Measurements from ENCODE around the gene RAMP2. TPM values are rescaled to one million over a fixed set of nuclear protein-coding genes. Genes with fewer than 3 reads are reported as not detected.

RAMP2 gene
- total and polyA plus RNA-seq, 2 of the 13 experiments (the other 11 are each of a cell fraction or from before 2014, with no cell fraction given), result 1.4 to 5.2 TPM

DNA sequence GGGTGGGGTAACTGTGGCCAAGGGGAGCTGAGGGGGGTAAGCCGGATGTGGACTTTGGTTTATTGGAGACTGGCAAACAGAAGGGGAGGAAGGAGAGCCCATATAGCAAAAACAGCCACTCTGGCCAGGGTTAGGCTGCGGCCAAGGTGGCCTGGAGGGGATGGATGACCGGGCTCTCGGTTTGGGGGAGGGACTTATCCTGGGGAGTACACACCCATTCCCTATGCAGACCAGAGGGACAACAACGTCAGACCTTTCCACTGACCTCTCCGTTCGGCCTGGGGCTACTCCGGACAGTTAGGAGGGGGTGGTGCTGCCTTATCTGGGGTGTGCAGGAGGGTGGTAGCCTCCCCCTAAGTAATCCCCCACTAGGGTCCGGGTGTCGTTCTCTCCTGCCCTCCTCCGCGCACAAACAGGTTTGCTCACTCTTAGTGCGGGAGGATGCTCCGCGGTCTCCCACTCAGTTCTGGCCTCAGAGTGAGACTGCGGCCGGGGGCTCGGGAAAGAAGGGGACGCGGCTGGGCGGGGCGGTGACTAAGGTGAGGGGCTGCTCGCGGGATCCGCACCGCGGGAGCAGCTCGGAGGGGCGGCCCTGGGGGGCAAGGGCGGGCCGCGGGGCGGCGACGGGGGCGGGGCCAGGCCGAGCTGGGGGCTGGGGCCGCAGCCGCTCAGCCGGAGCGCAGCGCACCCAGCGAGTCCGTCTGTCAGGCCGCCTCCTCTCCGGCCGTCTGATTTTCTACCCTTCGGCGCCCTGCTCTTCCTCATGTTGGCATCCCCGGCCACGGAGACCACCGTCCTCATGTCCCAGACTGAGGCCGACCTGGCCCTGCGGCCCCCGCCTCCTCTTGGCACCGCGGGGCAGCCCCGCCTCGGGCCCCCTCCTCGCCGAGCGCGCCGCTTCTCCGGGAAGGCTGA lies 19.2 kb downstream of the RAMP2 start, which contains the start of gene WNK4 (continued):
- TF ChIP-seq EP300 (IDR thresholded peaks at IDR 0.05; ENCODE audit: low read depth in 2 of 2, low read length in 2 of 2), result peak in 1 of 2 experiments; percentile 92; a peak in 3 of 4 replicates
- peak; percentile 89 for TF ChIP-seq EP300 (CRISPR knock-in tag; IDR thresholded peaks at IDR 0.05; ENCODE audit: borderline replicate concordance)
- no peak for TF ChIP-seq GZF1 (CRISPR knock-in tag; IDR thresholded peaks at IDR 0.05)
- peak; percentile 63 for TF ChIP-seq ZNF441 (CRISPR knock-in tag; IDR thresholded peaks at IDR 0.05; ENCODE audit: borderline replicate concordance)
- TF ChIP-seq KLF16 (CRISPR knock-in tag; IDR thresholded peaks at IDR 0.05), result peak in 1 of 2 experiments; percentile 92; a peak in 2 of 4 replicates
- no peak for TF ChIP-seq ZNF180 (CRISPR knock-in tag; IDR thresholded peaks at IDR 0.05; ENCODE audit: borderline replicate concordance, low read depth)
- TF ChIP-seq ZKSCAN5 (CRISPR knock-in tag; IDR thresholded peaks at IDR 0.05), result no peak
- TF ChIP-seq ZNF10 (CRISPR knock-in tag; IDR thresholded peaks at IDR 0.05; ENCODE audit: borderline replicate concordance, low read depth), result no peak
- TF ChIP-seq STAT5B (CRISPR knock-in tag; IDR thresholded peaks at IDR 0.05), result no peak
- TF ChIP-seq SP1 (IDR thresholded peaks at IDR 0.05), result no peak
- no peak; the same call in 1 of the 2 replicates for TF ChIP-seq SP1 (CRISPR knock-in tag; IDR thresholded peaks at IDR 0.05)
- TF ChIP-seq ZNF776 (CRISPR knock-in tag; IDR thresholded peaks at IDR 0.05), result 0 out of 2 replicates have a peak, but pooled peaks have one; percentile 37
- TF ChIP-seq, protein P1, sequence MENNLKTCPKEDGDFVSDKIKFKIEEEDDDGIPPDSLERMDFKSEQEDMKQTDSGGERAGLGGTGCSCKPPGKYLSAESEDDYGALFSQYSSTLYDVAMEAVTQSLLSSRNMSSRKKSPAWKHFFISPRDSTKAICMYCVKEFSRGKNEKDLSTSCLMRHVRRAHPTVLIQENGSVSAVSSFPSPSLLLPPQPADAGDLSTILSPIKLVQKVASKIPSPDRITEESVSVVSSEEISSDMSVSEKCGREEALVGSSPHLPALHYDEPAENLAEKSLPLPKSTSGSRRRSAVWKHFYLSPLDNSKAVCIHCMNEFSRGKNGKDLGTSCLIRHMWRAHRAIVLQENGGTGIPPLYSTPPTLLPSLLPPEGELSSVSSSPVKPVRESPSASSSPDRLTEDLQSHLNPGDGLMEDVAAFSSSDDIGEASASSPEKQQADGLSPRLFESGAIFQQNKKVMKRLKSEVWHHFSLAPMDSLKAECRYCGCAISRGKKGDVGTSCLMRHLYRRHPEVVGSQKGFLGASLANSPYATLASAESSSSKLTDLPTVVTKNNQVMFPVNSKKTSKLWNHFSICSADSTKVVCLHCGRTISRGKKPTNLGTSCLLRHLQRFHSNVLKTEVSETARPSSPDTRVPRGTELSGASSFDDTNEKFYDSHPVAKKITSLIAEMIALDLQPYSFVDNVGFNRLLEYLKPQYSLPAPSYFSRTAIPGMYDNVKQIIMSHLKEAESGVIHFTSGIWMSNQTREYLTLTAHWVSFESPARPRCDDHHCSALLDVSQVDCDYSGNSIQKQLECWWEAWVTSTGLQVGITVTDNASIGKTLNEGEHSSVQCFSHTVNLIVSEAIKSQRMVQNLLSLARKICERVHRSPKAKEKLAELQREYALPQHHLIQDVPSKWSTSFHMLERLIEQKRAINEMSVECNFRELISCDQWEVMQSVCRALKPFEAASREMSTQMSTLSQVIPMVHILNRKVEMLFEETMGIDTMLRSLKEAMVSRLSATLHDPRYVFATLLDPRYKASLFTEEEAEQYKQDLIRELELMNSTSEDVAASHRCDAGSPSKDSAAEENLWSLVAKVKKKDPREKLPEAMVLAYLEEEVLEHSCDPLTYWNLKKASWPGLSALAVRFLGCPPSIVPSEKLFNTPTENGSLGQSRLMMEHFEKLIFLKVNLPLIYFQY (CRISPR knock-in tag; IDR thresholded peaks at IDR 0.05; ENCODE audit: borderline replicate concordance), result peak; percentile 65; the same call in 1 of the 2 replicates
- TF ChIP-seq FOXM1 (CRISPR knock-in tag; IDR thresholded peaks at IDR 0.05), result no peak
- TF ChIP-seq, protein P2, sequence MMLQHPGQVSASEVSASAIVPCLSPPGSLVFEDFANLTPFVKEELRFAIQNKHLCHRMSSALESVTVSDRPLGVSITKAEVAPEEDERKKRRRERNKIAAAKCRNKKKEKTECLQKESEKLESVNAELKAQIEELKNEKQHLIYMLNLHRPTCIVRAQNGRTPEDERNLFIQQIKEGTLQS (CRISPR knock-in tag; IDR thresholded peaks at IDR 0.05), result peak; percentile 36; the same call in 1 of the 2 replicates
- TF ChIP-seq, protein P3, sequence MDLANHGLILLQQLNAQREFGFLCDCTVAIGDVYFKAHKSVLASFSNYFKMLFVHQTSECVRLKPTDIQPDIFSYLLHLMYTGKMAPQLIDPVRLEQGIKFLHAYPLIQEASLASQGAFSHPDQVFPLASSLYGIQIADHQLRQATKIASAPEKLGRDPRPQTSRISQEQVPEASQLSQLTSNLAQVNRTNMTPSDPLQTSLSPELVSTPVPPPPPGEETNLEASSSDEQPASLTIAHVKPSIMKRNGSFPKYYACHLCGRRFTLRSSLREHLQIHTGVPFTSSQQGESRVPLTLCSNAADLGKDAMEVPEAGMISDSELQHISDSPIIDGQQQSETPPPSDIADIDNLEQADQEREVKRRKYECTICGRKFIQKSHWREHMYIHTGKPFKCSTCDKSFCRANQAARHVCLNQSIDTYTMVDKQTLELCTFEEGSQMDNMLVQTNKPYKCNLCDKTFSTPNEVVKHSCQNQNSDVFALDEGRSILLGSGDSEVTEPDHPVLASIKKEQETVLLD (CRISPR knock-in tag; IDR thresholded peaks at IDR 0.05; ENCODE audit: low read depth), result 0 out of 2 replicates have a peak, but pooled peaks have one; percentile 46
- TF ChIP-seq ELF1 (CRISPR knock-in tag; IDR thresholded peaks at IDR 0.05), result peak; percentile 72
- no peak for TF ChIP-seq TIGD3 (CRISPR knock-in tag; IDR thresholded peaks at IDR 0.05; ENCODE audit: borderline replicate concordance)
- TF ChIP-seq ZFP36 (IDR thresholded peaks at IDR 0.05; ENCODE audit: borderline replicate concordance, low read depth, low read length, partially characterized antibody), result no peak
- TF ChIP-seq JUND (CRISPR knock-in tag; IDR thresholded peaks at IDR 0.05), result peak; percentile 55; the same call in 1 of the 2 replicates
- TF ChIP-seq ZNF3 (CRISPR knock-in tag; IDR thresholded peaks at IDR 0.05), result no peak
- TF ChIP-seq ZIK1 (CRISPR knock-in tag; IDR thresholded peaks at IDR 0.05; ENCODE audit: borderline replicate concordance, low read depth), result no peak
- TF ChIP-seq SRSF4 (IDR thresholded peaks at IDR 0.05; ENCODE audit: low read depth, low read length, poor library complexity, severe bottlenecking), result no peak
